ENCODE data around the gene MCUB. TPM values are rescaled to one million over a fixed set of nuclear protein-coding genes. Genes with fewer than 3 reads are reported as not detected.

Gene MCUB
- polyA plus RNA-seq, 3 donors, result 117 to 125 (median 123) TPM

DNA sequence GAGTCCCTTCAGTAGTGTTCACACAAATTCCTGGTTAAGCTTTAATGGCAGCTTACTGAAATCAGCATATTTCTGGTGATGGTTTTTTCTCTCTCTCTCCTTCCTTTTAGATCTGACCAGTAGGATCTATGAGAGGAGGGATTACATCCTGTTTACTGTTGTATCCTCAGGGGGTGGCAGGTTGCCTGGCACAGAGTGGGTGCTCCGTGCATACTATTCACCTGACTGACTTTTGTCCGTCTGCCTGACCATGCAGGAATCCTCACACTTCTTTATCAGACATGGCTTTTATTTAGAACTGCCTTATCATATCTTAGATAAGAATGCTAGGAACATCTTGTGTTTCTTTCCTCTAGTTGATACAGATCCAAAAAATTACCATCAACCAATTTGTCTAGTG, 29.6 kb downstream of the MCUB start:
- intact Hi-C loops (cut with micrococcal nuclease), result no loop called here
- no peaks in the 10 kb centered on the region for H3K4me1 ChIP-seq (ENCODE audit: control insufficient read depth in 1 of 2, insufficient read depth in 2 of 2, low read length in 2 of 2)
- peaks cover 58% of the 10 kb centered on the region for H3K79me2 ChIP-seq (ENCODE audit: insufficient read depth, low read length)
- Mint-ChIP-seq H3K27me3 (ENCODE audit: low read depth in 3 of 3) (no peaks in the 10 kb centered on the region), H3K4me3 (no peak overlapping the region), H3K36me3 (peaks cover 4 to 10% of the 10 kb centered on the region in 2 donors), H3K4me1 (peaks cover 1% of the 10 kb centered on the region), H3K9me3 (peaks cover 0 to 7% (median 2%) of the 10 kb centered on the region in 7 donors), H3K27ac (peak overlapping the region in 1 of 7 donors; percentile 23)
- no CpG with 5 or more reads among the region's 2 CpGs for WGBS (ENCODE audit: insufficient coverage)
- no peak overlapping the region for H3K4me2 ChIP-seq (replicated peaks; ENCODE audit: extremely low read depth, low read length, poor library complexity, severe bottlenecking)
- H3K27ac ChIP-seq (ENCODE audit: low read depth in 1 of 2, low read length in 2 of 2), result no peak overlapping the region
- no peak overlapping the region for H3K4me3 ChIP-seq (replicated peaks in 1 of 3; ENCODE audit: low read depth in 2 of 3, low read length in 3 of 3)
- TF ChIP-seq, protein P1, sequence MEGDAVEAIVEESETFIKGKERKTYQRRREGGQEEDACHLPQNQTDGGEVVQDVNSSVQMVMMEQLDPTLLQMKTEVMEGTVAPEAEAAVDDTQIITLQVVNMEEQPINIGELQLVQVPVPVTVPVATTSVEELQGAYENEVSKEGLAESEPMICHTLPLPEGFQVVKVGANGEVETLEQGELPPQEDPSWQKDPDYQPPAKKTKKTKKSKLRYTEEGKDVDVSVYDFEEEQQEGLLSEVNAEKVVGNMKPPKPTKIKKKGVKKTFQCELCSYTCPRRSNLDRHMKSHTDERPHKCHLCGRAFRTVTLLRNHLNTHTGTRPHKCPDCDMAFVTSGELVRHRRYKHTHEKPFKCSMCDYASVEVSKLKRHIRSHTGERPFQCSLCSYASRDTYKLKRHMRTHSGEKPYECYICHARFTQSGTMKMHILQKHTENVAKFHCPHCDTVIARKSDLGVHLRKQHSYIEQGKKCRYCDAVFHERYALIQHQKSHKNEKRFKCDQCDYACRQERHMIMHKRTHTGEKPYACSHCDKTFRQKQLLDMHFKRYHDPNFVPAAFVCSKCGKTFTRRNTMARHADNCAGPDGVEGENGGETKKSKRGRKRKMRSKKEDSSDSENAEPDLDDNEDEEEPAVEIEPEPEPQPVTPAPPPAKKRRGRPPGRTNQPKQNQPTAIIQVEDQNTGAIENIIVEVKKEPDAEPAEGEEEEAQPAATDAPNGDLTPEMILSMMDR (IDR thresholded peaks at IDR 0.05), result no peak
- no peaks in the 10 kb centered on the region for H3K27me3 ChIP-seq (ENCODE audit: control insufficient read depth in 2 of 2, insufficient read depth in 2 of 2, low read length in 2 of 2)
- H3K9ac ChIP-seq (ENCODE audit: insufficient read depth, low read length, poor library complexity, severe bottlenecking), result no peak overlapping the region
- no peaks in the 10 kb centered on the region for H3K36me3 ChIP-seq (replicated peaks in 1 of 2; ENCODE audit: control insufficient read depth in 1 of 2, insufficient read depth in 2 of 2, low read length in 2 of 2)
- no peak for DNase-seq
- H3K9me3 ChIP-seq (replicated peaks in 1 of 2; ENCODE audit: control insufficient read depth in 1 of 2, insufficient read depth in 1 of 2, low read length in 2 of 2), result peaks cover 0 to 6% of the 10 kb centered on the region in 2 donors
- H2AFZ ChIP-seq (ENCODE audit: insufficient read depth, low read depth, low read length, poor library complexity, severe bottlenecking), result no peak overlapping the region
- H4K20me1 ChIP-seq (ENCODE audit: insufficient read depth, low read length), result peaks cover 94% of the 10 kb centered on the region

DNA sequence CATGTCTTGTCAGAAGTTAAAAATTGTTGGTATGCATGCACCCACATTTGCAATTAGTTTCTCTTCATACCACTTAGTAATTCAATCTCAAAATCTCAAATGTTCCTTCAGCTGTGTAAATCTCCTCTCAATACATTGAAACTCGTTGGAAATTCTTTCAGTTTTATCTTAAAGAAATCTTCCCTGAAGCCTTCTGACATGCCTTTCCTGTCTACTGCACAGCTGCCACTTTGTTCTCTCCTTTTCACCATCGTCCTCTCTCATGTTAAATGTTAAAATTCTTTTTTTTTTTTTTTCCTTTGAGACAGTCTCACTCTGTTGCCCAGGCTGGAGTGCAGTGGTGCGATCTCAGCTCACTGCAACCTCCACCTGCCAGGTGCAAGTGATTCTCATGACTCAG, 30.9 kb downstream of the MCUB start:
- intact Hi-C loops (cut with micrococcal nuclease), result no loop called here
- Histone ChIP-seq H4K20me1 (ENCODE audit: insufficient read depth, low read length) (peaks cover 87% of the 10 kb centered on the region), H3K9me3 (replicated peaks in 1 of 2; ENCODE audit: control insufficient read depth in 1 of 2, insufficient read depth in 1 of 2, low read length in 2 of 2) (peaks cover 0 to 6% of the 10 kb centered on the region in 2 donors), H3K4me3 (replicated peaks in 1 of 3; ENCODE audit: low read depth in 2 of 3, low read length in 3 of 3) (no peak overlapping the region), H3K27ac (ENCODE audit: low read depth in 1 of 2, low read length in 2 of 2) (no peak overlapping the region), H3K4me1 (ENCODE audit: control insufficient read depth in 1 of 2, insufficient read depth in 2 of 2, low read length in 2 of 2) (no peaks in the 10 kb centered on the region), H2AFZ (ENCODE audit: insufficient read depth, low read depth, low read length, poor library complexity, severe bottlenecking) (no peak overlapping the region), H3K27me3 (ENCODE audit: control insufficient read depth in 2 of 2, insufficient read depth in 2 of 2, low read length in 2 of 2) (no peaks in the 10 kb centered on the region), H3K9ac (ENCODE audit: insufficient read depth, low read length, poor library complexity, severe bottlenecking) (no peak overlapping the region), H3K4me2 (replicated peaks; ENCODE audit: extremely low read depth, low read length, poor library complexity, severe bottlenecking) (no peak overlapping the region), H3K36me3 (replicated peaks in 1 of 2; ENCODE audit: control insufficient read depth in 1 of 2, insufficient read depth in 2 of 2, low read length in 2 of 2) (no peaks in the 10 kb centered on the region), H3K79me2 (ENCODE audit: insufficient read depth, low read length) (peaks cover 49% of the 10 kb centered on the region)
- no peaks in the 10 kb centered on the region for H3K4me1 Mint-ChIP-seq
- H3K9me3 Mint-ChIP-seq, result peaks cover 0 to 4% (median 2%) of the 10 kb centered on the region in 7 donors
- TF ChIP-seq, protein P1 (IDR thresholded peaks at IDR 0.05), result no peak
- no peak for DNase-seq
- H3K27me3 Mint-ChIP-seq (ENCODE audit: low read depth in 3 of 3), result no peaks in the 10 kb centered on the region
- peak overlapping the region in 1 of 7 donors; percentile 43 for H3K27ac Mint-ChIP-seq
- peaks cover 1 to 13% of the 10 kb centered on the region in 2 donors for H3K36me3 Mint-ChIP-seq
- no peak overlapping the region for H3K4me3 Mint-ChIP-seq
- WGBS (ENCODE audit: insufficient coverage), result no CpG with 5 or more reads among the region's 3 CpGs

Measured in CD14-positive monocyte (primary cell).